ENCODE measurements around the gene ODAD2. TPM values are rescaled to one million over a fixed set of nuclear protein-coding genes. Genes with fewer than 3 reads are reported as not detected.

Gene ODAD2
- total and polyA plus RNA-seq, 2 experiments from 2014 or later, result 0.63 to 0.68 TPM

DNA sequence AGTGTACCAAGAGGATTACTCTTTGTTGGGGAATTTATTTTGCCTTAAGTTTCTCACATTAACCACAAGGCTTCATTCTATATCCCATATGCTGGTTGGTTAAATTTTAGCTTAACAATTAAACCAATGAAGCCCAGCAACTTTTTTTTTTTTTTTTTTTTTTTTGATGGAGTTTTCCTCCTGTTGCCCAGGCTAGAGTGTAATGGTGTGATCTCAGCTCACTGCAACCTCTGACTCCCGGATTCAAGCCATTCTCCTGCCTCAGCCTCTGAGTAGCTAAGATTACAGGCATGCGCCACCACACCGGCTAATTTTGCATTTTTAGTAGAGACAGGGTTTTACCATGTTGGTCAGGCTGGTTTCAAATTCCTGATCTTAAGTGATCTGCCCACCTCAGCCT is 178.2 kb downstream of the ODAD2 start:
- Histone ChIP-seq H3K9me3 (ENCODE audit: low read depth) (no peaks in the 10 kb centered on the region), H3K36me3 (no peaks in the 10 kb centered on the region), H3K4me3 (no peak overlapping the region), H3K27me3 (no peaks in the 10 kb centered on the region), H3K4me1 (ENCODE audit: low read depth) (peaks cover 7% of the 10 kb centered on the region), H3K27ac (no peak overlapping the region)
- no peak for DNase-seq (ENCODE audit: low read depth in 1 of 2, low spot score in 1 of 2)
- TF ChIP-seq, protein P1, sequence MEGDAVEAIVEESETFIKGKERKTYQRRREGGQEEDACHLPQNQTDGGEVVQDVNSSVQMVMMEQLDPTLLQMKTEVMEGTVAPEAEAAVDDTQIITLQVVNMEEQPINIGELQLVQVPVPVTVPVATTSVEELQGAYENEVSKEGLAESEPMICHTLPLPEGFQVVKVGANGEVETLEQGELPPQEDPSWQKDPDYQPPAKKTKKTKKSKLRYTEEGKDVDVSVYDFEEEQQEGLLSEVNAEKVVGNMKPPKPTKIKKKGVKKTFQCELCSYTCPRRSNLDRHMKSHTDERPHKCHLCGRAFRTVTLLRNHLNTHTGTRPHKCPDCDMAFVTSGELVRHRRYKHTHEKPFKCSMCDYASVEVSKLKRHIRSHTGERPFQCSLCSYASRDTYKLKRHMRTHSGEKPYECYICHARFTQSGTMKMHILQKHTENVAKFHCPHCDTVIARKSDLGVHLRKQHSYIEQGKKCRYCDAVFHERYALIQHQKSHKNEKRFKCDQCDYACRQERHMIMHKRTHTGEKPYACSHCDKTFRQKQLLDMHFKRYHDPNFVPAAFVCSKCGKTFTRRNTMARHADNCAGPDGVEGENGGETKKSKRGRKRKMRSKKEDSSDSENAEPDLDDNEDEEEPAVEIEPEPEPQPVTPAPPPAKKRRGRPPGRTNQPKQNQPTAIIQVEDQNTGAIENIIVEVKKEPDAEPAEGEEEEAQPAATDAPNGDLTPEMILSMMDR (IDR thresholded peaks at IDR 0.05; ENCODE audit: low read depth, low read length), result no peak

DNA sequence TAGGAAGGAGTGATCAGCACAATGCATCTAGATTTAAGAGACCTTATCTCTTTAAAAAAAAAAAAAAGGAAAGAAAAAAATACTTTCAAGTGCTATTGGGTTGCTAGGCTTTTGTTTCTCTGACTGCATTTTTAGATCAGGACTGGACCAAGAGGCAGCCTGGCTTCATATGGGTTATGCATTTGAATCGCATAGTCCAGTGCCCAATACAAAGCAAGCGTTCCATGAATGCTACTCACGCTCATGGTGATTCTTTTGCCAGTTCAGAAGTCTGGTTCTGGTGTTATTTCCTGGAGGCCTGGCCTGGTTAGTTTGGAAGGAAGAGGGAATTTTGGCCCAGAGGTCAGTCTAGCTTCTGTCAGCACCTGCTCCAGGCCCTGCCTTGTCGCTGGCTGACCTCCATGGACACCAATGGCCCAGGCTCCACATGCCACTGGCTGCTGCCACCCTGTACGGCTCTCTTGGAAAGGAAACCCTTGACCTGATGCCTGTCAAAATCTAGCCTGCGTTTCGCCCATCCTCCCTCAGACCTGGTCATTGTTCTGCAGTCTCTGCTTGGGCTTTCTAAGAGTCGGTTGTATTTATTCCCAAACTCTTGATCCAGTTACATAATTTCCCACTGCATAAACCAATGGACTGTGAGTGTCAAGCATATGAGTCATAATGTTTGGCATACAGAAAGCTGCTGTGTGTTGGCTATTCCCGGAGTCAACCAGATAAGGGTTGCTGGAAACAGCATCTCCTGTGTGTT is 178.9 kb downstream of the ODAD2 start:
- TF ChIP-seq, protein P1 (IDR thresholded peaks at IDR 0.05; ENCODE audit: low read depth, low read length), result no peak
- Histone ChIP-seq H3K27ac (no peak overlapping the region), H3K36me3 (no peaks in the 10 kb centered on the region)

DNA sequence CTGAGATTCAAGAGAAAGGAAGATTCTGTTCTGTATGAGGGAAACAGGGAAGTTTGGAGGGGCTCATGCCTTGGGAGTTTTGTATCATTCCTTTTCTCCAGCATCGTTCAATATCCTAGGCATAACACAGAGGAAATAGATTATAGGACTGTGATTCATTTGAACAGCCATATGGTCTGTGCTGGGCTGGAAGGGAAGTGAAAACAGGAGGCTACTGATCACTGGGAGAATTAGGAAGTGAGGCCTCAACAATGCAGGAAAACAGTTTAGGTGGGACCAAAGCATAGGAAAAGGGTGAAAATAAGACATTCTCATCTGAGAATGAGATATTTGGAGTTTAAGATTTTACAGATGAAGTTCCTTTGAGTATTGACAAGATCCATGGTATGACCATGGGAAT is 182.6 kb downstream of the ODAD2 start:
- no peak overlapping the region for H3K27ac ChIP-seq
- H3K4me3 ChIP-seq, result no peak overlapping the region
- H3K36me3 ChIP-seq, result no peaks in the 10 kb centered on the region
- no peaks in the 10 kb centered on the region for H3K27me3 ChIP-seq
- peaks cover 7% of the 10 kb centered on the region for H3K4me1 ChIP-seq (ENCODE audit: low read depth)
- DNase-seq (ENCODE audit: low read depth in 1 of 2, low spot score in 1 of 2), result no peak
- TF ChIP-seq, protein P1 (IDR thresholded peaks at IDR 0.05; ENCODE audit: low read depth, low read length), result no peak
- no peaks in the 10 kb centered on the region for H3K9me3 ChIP-seq (ENCODE audit: low read depth)

More for the DNA sequence above, 178.9 kb downstream of the ODAD2 start:
- peaks cover 7% of the 10 kb centered on the region for H3K4me1 ChIP-seq (ENCODE audit: low read depth)
- no peaks in the 10 kb centered on the region for H3K9me3 ChIP-seq (ENCODE audit: low read depth)
- peak; percentile 1 to 50 for DNase-seq (ENCODE audit: low read depth in 1 of 2, low spot score in 1 of 2)
- H3K4me3 ChIP-seq, result no peak overlapping the region
- H3K27me3 ChIP-seq, result no peaks in the 10 kb centered on the region

DNA sequence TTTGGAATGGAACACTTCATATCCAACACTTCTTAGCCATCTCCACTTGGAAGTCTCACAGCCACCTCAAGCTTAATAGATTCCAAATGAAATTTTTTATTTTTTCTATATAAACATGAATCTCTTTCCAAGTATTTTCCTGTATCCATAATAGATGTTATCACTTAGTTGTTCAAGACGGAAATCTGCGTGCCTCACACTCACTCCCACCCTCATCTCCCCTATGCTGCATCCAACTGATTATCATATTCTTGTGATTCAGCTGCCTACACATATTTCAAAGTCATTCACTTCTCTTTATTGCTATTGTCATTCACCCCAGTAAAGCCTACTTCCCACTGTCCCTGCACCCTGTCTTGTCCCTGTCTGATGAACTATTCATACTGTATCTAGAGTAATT is 183.0 kb downstream of the ODAD2 start:
- TF ChIP-seq, protein P1 (IDR thresholded peaks at IDR 0.05; ENCODE audit: low read depth, low read length), result no peak
- no peak overlapping the region for H3K27ac ChIP-seq
- peaks cover 7% of the 10 kb centered on the region for H3K4me1 ChIP-seq (ENCODE audit: low read depth)
- no peaks in the 10 kb centered on the region for H3K9me3 ChIP-seq (ENCODE audit: low read depth)
- no peak for DNase-seq (ENCODE audit: low read depth in 1 of 2, low spot score in 1 of 2)
- H3K4me3 ChIP-seq, result no peak overlapping the region
- H3K27me3 ChIP-seq, result no peaks in the 10 kb centered on the region
- H3K36me3 ChIP-seq, result no peaks in the 10 kb centered on the region

DNA sequence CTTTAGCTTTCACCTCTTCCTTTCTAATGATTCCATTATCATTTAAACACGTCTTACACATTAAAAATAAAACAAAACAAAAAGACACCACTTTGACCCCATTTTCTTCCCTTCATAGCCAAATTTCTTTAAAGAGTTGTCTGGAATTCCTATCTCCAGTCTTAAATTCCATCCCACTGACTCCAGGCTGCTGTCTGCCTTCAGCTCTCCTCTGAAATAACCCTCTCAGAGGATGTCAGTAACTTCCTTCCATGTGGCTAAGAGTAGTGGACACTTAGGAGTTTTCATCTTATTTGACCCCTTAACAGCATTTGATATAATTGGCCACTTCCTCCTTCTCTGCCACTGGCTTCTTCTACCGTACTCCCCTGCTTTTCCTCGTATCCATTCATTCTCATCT is 183.6 kb downstream of the ODAD2 start:
- H3K36me3 ChIP-seq, result no peaks in the 10 kb centered on the region
- no peak overlapping the region for H3K27ac ChIP-seq
- no peak overlapping the region for H3K4me3 ChIP-seq
- no peak for DNase-seq (ENCODE audit: low read depth in 1 of 2, low spot score in 1 of 2)
- H3K9me3 ChIP-seq (ENCODE audit: low read depth), result no peaks in the 10 kb centered on the region
- peaks cover 5% of the 10 kb centered on the region for H3K4me1 ChIP-seq (ENCODE audit: low read depth)
- no peaks in the 10 kb centered on the region for H3K27me3 ChIP-seq
- TF ChIP-seq, protein P1 (IDR thresholded peaks at IDR 0.05; ENCODE audit: low read depth, low read length), result no peak

Data from cardiac muscle cell (in vitro differentiated cells and primary cell).